NCI-H1092 treated with DMSO at 0.1 percent for 48 hours (cell line): Measurements from ENCODE around the gene CDH4.

Experiments used
- DNase-seq: peaks from one replicate; lab custom pipeline; 2025; lab: John Stamatoyannopoulos, UW

CDH4 gene

GRCh38 chr20:61583356-61583755 lies 331.3 kb downstream of the CDH4 start:
- no peak for DNase-seq

GRCh38 chr20:61584851-61585250 lies 332.8 kb downstream of the CDH4 start:
- no peak for DNase-seq

GRCh38 chr20:61585764-61586163 lies 333.7 kb downstream of the CDH4 start:
- no peak for DNase-seq

- DNase-seq = no peak
Observed at GRCh38 chr20:61587036-61587435, 335.0 kb downstream of the CDH4 start.

GRCh38 chr20:61587681-61588289 lies 335.7 kb downstream of the CDH4 start:
- DNase-seq = no peak

- DNase-seq = no peak
Observed at GRCh38 chr20:61588411-61589385, 336.6 kb downstream of the CDH4 start.

GRCh38 chr20:61590236-61590635 lies 338.2 kb downstream of the CDH4 start:
- DNase-seq = no peak

- no peak for DNase-seq
Observed at GRCh38 chr20:61593516-61593915, 341.5 kb downstream of the CDH4 start.

GRCh38 chr20:61594198-61594597 lies 342.1 kb downstream of the CDH4 start:
- no peak for DNase-seq

GRCh38 chr20:61595216-61595615 lies 343.2 kb downstream of the CDH4 start:
- no peak for DNase-seq

- no peak for DNase-seq
Observed at GRCh38 chr20:61596687-61597330, 344.7 kb downstream of the CDH4 start.

GRCh38 chr20:61597996-61598395 lies 345.9 kb downstream of the CDH4 start:
- DNase-seq = no peak

- DNase-seq = no peak
Observed at GRCh38 chr20:61598586-61598985, 346.5 kb downstream of the CDH4 start.

- peak; percentile 3 for DNase-seq
Observed at GRCh38 chr20:61599061-61599531, 347.0 kb downstream of the CDH4 start.

GRCh38 chr20:61599541-61599992 lies 347.5 kb downstream of the CDH4 start:
- no peak for DNase-seq

- no peak for DNase-seq
Observed at GRCh38 chr20:61600016-61600415, 348.0 kb downstream of the CDH4 start.

- DNase-seq = no peak
Observed at GRCh38 chr20:61601361-61601760, 349.3 kb downstream of the CDH4 start.

- DNase-seq = no peak
Observed at GRCh38 chr20:61601853-61602252, 349.8 kb downstream of the CDH4 start.

- no peak for DNase-seq
Observed at GRCh38 chr20:61603715-61604114, 351.7 kb downstream of the CDH4 start.

- DNase-seq = no peak
Observed at GRCh38 chr20:61604549-61604948, 352.5 kb downstream of the CDH4 start.

GRCh38 chr20:61605283-61605682 lies 353.2 kb downstream of the CDH4 start:
- DNase-seq = no peak

GRCh38 chr20:61605862-61606557 lies 353.9 kb downstream of the CDH4 start:
- no peak for DNase-seq
